ENCODE results near the gene RPRD1B.
"Not testable (repeated sequence)": the region's sequence is repeated elsewhere in the genome, so short reads cannot be mapped to it uniquely, and the experiment has no call there.

RPRD1B gene

GRCh38 chr20:38107916-38108315 is 74.4 kb downstream of the RPRD1B start:
- not testable (repeated sequence) for DNase-seq

DNA sequence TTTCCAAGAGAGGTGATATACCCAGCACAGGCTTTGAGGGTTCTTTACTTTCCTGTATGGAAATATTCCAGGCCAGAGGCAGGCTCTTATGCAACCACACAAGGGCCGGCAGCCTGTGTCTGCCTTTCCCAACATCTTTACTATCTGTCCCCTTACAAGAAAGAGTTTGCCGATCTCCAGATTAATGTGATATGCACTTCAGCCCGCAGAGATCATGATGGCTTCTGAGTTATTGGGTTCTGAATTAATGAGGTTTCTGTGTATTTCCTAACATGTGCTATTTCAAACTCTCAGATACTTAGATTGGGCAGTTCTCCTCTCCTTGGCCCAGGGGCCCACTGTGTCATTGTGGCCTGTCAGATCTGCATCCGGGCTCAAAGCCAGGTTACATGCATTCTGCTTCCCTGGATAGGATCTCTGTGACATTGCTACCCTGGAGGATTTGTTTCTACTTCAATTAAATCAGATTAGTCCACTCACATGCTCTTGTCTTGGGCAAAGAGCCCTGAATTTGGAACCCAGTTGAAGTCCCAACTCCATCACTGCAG is 75.0 kb downstream of the RPRD1B start:
- DNase-seq, result no peak

DNA sequence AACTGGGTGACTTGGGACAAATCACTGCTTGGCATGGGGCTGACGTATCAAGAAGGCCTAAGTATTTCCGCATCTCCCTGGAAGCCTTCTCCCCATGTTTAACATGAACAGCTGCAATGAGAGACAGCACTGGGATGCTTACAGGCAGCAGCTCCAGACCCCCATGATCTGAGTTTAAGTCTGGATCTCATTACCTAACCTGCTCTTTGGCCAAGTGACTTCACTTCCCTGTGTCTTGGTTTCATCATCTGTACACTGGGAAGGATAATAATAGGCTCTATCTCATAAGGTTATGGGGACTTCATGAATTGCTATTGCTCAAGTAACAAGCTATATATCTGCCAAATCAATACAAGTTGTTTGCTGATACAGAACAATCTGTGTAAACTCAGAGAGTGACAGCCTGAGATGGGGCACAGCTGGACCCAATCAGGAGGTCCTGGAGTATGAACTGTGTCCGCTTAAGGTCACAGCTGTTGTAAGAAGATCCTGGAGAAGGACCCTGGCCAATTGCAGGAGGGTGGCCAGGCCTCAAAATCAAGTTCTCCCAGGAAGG is 75.5 kb downstream of the RPRD1B start:
- DNase-seq, result no peak

GRCh38 chr20:38109591-38110524 is 76.3 kb downstream of the RPRD1B start:
- DNase-seq, result no peak

DNA sequence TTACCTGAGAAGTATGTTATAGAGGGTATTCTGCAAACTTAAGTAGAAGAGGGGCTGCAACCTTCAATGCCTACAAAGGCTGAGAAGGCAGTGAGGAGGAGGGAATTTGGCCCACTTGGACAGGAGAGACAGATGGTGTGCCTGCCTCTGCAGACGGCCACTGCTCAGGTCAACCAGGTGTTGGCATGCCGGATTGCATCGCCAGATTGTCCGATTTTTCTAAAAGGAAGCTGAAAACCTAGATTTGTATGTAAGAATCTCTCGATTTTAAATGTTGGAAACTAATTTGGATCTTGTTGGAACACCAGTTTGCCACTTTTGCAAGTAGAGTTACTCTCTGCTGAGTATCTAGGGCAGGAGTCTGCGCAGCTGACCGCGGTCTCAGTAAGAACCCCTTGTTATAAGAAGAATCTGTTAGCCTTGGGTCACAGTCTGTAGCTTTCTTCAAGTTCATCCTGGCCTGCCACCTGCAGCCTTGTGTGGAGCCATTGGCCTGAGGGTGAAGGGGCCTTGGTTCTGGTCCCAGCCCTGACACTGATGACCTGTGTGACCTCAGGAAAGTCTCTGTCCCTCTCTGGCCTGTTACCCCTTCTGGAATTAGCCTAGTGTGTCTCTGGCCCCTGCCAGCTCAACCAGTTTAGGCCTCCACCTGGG is 77.1 kb downstream of the RPRD1B start:
- DNase-seq, result no peak

DNA sequence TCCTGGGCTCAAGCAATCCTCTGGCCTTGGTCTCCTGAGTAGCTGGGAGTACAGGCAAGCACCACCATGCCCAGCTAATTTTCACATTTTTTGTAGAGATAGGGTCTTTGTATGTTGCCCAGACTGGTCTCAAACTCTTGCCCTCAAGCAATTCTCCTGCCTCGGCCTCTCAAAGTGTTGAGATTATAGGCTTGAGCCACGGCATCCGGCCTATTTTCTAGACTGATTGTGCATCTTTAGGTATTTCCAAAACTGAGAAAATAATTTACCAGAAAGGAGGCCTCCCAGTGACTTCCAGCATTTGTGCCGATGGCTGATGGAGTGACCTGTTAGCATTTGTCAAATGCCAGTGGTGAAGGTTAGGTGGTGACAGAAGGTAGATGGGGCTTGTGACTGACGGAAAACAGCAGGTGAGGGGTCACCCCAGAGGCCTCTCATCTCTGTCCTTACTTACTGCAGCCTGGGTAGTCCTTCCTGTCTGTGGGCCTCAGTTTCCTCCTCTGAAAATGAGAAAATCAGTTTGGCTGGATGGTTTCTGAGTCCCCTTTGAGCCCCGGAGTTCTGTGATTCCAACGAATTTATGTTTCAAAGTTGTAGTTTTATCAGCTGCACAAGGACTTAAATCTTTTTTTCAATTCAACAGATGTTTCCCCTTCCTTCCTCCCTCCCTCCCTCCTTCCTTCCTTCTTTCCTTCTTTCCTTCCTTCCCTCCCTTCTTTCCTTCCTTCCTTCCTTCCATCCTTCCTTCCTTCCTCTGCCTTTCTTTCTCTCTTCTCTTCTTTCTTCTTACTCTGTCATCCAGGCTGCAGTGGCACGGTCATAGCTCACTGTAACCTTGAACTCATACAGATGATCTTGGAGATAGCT is 78.1 kb downstream of the RPRD1B start:
- no peak for DNase-seq

DNA sequence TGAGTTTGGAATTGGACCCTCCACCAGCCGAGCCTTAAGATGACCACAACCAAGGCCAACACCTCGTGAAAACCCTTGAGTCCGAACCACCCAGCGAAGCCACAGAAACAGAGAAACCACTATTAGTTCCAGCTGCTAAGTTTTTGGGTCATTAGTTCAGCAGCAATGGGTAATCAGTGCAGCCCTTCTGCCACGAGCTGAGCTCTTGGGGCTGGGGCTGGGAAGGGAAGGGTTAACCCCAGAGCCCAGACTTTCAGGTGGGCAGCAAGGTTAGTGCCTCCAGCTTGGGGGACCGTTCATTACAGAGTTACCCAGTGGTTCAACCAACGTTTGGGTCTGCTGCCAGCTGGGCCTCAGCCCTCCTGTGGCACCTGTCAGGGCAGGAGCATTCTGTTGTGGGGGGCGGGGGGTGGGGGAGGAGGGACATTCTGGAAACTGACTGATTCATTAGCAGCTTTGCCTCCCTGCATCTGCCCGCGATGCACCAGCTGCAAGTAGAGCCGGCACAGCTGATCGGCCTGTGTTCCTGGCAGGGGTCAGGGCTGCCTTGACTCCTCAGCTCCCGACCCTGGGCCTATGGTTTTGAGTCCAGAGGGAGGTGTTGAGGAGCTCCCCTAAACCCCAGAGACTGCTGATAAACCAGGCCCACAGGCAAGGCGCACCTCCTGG is 78.8 kb downstream of the RPRD1B start:
- no peak for DNase-seq

DNA sequence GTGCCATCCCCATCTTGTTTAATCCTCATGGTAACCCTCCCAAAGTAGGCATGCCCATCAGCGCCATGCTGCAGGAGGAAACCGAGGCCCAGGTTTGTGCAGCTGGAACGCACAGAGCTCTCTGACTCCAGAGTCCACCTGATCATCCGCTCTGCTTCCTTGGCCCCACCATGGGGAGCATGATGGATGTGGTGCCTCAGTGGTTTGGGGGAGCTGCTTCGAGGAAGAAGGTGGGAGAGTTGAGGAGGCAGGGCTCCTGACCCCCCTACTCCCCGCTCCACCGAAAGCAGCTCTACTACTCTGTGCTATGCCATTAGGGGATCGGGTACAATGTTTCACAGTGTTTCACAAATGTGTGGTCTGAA is 79.4 kb downstream of the RPRD1B start:
- DNase-seq, result no peak

GRCh38 chr20:38113401-38114325 is 80.1 kb downstream of the RPRD1B start:
- no peak for DNase-seq

DNA sequence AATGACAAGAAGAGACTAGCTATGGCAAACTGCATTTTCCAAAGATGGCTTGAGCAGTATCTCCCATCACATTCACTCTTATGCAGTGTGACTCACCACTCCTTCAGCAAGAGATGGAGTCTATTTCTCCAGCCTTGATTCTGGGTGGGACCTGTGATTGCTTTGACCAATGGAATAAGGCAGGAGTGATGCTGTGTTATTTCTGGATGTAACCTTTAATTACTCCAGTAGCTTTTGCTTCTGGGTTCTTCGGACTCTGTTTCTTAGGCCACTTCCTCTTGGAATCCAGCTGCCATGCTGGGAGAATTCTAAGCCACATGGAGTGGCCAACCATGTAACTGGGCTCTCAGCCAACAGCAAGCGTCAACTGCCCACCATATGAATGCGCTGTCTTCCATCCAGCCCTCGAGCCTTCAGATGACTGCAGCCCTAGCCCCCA is 80.8 kb downstream of the RPRD1B start:
- DNase-seq, result no peak

DNA sequence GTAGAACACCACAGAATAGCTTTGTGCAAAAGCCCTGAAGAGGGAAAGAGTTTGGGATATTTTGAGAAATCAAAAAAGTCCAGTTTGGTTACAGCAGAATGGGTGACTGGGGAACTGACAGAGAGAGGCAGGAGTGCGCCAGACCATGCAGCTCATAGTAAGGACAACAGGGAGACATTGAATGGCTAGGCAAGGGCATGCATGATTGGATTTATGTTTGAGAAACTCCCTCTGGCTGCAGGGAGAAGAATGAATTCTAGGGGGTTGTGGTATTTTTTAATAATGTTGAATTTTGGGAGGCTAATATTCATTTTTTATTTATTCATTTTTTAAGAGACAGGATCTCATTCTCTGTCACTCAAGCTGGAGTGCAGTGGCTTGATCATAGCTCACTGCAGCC is 81.7 kb downstream of the RPRD1B start:
- DNase-seq, result no peak

DNA sequence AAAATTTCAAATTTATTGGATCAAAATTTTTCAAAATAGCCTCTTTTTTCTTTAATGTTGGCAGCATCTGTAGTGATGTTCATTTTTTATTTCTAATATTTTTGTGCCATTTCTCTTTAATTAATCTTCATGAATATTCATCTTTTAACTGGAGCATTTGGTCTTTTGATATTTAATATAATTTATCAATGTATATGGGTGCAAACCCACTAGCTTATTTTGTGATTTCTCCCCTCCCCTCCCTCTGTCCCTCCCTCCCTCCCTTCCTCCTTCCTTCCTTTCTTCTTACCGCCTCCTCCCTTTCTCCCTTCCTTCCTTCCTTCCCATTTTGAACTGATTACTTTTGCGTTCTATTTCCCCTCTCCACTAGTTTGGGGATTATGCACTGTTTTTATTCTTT is 82.3 kb downstream of the RPRD1B start:
- no peak for DNase-seq

DNA sequence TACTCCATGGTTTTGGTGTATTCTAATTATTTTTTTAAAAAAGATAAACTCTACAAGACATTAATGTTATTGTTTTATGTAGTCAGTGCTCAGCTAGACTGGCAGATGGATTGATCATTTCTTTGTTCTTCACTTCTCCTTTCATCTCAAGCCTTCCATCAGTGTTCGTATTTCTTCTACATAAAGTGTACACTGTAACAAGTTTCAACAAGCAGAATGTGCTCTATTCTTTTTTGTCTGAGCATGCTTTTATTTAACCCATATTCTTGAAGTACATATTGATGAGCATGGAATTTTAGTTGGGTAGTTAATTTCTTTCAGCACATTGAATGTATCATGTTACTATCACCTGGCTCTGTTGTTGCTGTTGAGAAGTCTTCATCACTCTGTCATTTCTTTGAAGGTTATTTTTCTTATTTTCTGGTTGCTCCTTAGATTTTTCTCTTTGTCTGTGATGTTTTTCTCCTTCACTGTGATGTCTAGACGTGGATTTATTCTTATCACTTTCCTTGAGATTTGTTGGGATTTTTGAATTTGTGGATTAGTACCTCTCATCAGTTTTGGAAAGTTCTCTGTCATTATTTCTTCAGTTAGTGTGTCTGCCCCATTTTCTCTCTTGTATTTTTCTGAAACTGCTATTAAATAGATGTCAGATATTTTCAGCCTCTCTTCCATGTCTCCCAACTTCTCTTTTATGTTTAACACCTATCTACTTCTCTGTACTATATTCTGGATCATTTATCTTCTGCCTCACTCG is 83.0 kb downstream of the RPRD1B start:
- no peak for DNase-seq

DNA sequence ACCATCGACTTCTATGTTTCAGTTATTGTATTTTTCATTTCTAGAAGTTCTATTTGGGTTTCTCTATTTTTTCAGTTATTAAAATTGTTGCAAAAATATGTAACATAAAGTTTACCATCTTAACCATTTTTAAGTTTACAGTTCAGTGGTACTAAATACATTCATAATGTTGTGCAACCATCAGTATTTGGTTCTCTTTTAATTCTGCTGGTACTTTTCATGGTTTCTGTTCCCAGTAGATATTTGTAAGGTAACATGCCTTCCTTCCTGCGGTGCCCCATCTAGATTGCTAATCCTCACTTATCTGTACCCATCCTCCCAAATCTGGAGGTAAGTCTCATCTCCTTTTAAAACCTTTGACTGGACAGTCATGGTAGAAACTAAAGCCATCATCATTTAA is 83.7 kb downstream of the RPRD1B start:
- DNase-seq, result no peak

- no peak for DNase-seq
These were observed 84.1 kb downstream of the RPRD1B start for GRCh38 chr20:38117635-38118034.

DNA sequence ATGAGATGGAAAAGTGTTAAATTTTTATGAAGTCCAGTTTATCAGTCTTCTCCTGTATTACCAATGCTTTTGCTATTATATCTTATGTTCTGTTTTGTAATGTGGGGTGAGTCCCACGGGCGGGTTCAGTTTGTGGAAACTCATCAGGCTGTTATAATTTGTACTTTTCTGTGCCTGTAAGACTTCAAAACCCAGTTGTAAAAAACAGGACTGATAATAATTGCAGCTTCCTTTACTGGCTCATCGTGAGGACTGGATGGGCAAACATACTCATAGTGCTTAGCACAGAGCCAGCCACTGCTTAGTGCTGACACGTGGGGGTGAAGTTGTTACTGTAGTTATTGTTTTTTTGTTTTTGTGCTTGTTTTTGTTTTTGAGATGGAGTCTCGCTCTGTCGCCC is 85.9 kb downstream of the RPRD1B start:
- no peak for DNase-seq

DNA sequence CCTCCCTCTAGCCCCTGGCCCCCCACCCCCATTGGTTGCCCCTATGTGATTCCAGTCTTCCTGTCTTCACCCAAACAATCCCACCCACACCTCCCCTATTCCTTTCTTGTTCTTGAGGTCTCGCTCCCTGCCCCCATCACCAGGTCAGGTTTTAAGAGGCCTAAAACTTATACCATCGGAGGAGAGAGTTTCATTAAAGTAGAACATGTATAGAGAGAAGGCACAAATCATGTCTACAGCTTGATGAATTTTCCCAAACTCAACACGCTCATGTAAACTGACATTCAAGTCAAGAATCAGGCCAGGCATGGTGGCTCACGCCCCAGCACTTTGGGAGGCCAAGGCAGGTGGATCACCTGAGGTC is 87.1 kb downstream of the RPRD1B start:
- no peak for DNase-seq

- no peak for DNase-seq
These were observed 88.2 kb downstream of the RPRD1B start for GRCh38 chr20:38121741-38122140.

GRCh38 chr20:38123021-38123587 is 89.6 kb downstream of the RPRD1B start:
- no peak for DNase-seq
